DOHH2 (cell line): ENCODE results near the gene SLC26A6.
A peak's percentile ranks its signal among the peaks of the same experiment; 100 is the strongest.

Source experiments
- EZH2phosphoT487 ChIP-seq: fragments of 200-600 bp; sonication (generic); IDR thresholded peaks from 2 replicates; pipeline ENCODE4 v1.6.1; 2017; ENCODE audit warnings: borderline replicate concordance, mild to moderate bottlenecking, antibody characterized with exemption, low read length, moderate library complexity, mixed read lengths
- TF ChIP-seq, protein P1 (sequence below): fragments of 200-600 bp; sonication (generic); IDR thresholded peaks from one replicate; pipeline ENCODE4 v1.5.1; 2014; ENCODE audit warnings: antibody characterized with exemption, mild to moderate bottlenecking, low read depth, low read length; ENCODE audit not compliant: poor library complexity, severe bottlenecking

DNA sequence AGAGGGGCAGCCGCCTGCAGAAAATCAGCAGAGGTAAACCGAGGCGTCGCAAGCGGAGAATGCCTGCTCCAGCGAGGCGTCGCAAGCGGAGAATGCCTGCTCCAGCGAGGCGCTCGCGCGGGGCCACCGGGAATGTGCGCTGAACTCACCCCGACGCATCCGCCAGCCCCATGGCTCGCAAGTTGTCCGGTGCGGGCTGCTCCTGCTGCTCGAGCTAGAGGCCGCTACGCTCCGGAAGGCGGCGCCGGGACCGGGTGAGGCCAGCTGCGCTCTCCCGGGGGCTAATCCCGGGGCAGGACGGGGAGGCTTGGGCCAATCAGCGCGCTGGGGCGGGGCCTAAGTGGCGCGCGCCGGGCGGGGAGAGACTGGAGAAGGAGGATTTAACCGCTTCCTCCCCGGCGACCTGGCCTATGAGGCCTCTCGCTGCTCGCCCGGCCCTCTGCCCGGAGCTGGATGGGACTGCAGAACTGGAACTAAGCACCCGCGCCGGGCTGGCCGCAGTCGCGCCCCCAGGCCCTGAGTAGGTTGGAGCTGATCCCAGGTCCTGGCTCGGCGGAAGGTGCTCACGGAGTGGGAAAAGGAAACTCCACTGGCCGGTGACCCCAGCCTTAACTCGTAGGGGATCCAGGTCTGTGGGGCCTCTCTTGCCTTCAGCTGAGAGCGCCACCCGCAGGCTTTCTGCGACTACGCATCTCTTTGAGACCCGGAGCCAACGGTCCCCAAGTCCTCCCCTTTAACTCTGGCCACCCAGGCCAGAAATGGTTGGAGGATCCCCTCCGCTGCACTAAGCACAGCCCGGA lies at the start of gene SLC26A6:
- TF ChIP-seq, protein P1, sequence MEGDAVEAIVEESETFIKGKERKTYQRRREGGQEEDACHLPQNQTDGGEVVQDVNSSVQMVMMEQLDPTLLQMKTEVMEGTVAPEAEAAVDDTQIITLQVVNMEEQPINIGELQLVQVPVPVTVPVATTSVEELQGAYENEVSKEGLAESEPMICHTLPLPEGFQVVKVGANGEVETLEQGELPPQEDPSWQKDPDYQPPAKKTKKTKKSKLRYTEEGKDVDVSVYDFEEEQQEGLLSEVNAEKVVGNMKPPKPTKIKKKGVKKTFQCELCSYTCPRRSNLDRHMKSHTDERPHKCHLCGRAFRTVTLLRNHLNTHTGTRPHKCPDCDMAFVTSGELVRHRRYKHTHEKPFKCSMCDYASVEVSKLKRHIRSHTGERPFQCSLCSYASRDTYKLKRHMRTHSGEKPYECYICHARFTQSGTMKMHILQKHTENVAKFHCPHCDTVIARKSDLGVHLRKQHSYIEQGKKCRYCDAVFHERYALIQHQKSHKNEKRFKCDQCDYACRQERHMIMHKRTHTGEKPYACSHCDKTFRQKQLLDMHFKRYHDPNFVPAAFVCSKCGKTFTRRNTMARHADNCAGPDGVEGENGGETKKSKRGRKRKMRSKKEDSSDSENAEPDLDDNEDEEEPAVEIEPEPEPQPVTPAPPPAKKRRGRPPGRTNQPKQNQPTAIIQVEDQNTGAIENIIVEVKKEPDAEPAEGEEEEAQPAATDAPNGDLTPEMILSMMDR, result peak; percentile 96
- no peak for TF ChIP-seq EZH2phosphoT487
